ENCODE results near the gene PAK5. TPM values are rescaled to one million over a fixed set of nuclear protein-coding genes. Genes with fewer than 3 reads are reported as not detected.

PAK5 gene
- total and polyA plus RNA-seq, 2 donors from 2014 or later = 0.13 to 0.22 TPM

GRCh38 chr20:9739991-9740390, 98.9 kb downstream of the PAK5 start:
- no peak for FAIRE-seq

GRCh38 chr20:9736373-9736772, 102.5 kb downstream of the PAK5 start:
- FAIRE-seq (no peak), DNase-seq (no peak)
- H3K9me3 ChIP-seq (ENCODE audit: control insufficient read depth in 2 of 3, insufficient read depth in 1 of 3, low read length in 3 of 3) = no peaks in the 10 kb centered on the region
- no peak overlapping the region for H3K9ac ChIP-seq (ENCODE audit: low read length in 3 of 3)
- no peak overlapping the region for H3K4me3 ChIP-seq (ENCODE audit: low read length in 3 of 3)
- H3K27ac ChIP-seq (ENCODE audit: low read depth in 2 of 2, low read length in 2 of 2) = no peak overlapping the region
- no peak for TF ChIP-seq CTCF (IDR thresholded peaks at IDR 0.05; ENCODE audit: borderline replicate concordance, extremely low read depth, insufficient read depth)
- intact Hi-C loops (cut with DNase I) = no loop called here
- H3K27me3 ChIP-seq (ENCODE audit: control insufficient read depth, insufficient read depth, low read length) = no peaks in the 10 kb centered on the region
- H3K4me1 ChIP-seq (ENCODE audit: control insufficient read depth in 2 of 3, insufficient read depth in 2 of 3, low read depth in 1 of 3, low read length in 3 of 3) = no peaks in the 10 kb centered on the region
- H3K36me3 ChIP-seq (ENCODE audit: control insufficient read depth in 2 of 3, insufficient read depth in 3 of 3, low read length in 3 of 3) = no peaks in the 10 kb centered on the region

More at GRCh38 chr20:9739991-9740390, 98.9 kb downstream of the PAK5 start:
- no peak for DNase-seq
- no peak for TF ChIP-seq CTCF (IDR thresholded peaks at IDR 0.05; ENCODE audit: borderline replicate concordance, extremely low read depth, insufficient read depth)
- H3K4me1 ChIP-seq (ENCODE audit: control insufficient read depth in 2 of 3, insufficient read depth in 2 of 3, low read depth in 1 of 3, low read length in 3 of 3) = no peaks in the 10 kb centered on the region
- no peak overlapping the region for H3K9ac ChIP-seq (ENCODE audit: low read length in 3 of 3)
- H3K27ac ChIP-seq (ENCODE audit: low read depth in 2 of 2, low read length in 2 of 2) = no peak overlapping the region
- no peak overlapping the region for H3K4me3 ChIP-seq (ENCODE audit: low read length in 3 of 3)
- H3K27me3 ChIP-seq (ENCODE audit: control insufficient read depth, insufficient read depth, low read length) = no peaks in the 10 kb centered on the region
- H3K36me3 ChIP-seq (ENCODE audit: control insufficient read depth in 2 of 3, insufficient read depth in 3 of 3, low read length in 3 of 3) = no peaks in the 10 kb centered on the region
- intact Hi-C loops (cut with DNase I) = no loop called here
- no peaks in the 10 kb centered on the region for H3K9me3 ChIP-seq (ENCODE audit: control insufficient read depth in 2 of 3, insufficient read depth in 1 of 3, low read length in 3 of 3)

GRCh38 chr20:9723501-9724202, 115.2 kb downstream of the PAK5 start:
- TF ChIP-seq CTCF (IDR thresholded peaks at IDR 0.05; ENCODE audit: borderline replicate concordance, extremely low read depth, insufficient read depth) = no peak
- intact Hi-C loops (cut with DNase I) = no loop called here
- Histone ChIP-seq H3K36me3 (ENCODE audit: control insufficient read depth in 2 of 3, insufficient read depth in 3 of 3, low read length in 3 of 3) (no peaks in the 10 kb centered on the region), H3K4me3 (ENCODE audit: low read length in 3 of 3) (no peak overlapping the region), H3K4me1 (ENCODE audit: control insufficient read depth in 2 of 3, insufficient read depth in 2 of 3, low read depth in 1 of 3, low read length in 3 of 3) (no peaks in the 10 kb centered on the region), H3K27me3 (ENCODE audit: control insufficient read depth, insufficient read depth, low read length) (no peaks in the 10 kb centered on the region), H3K9ac (ENCODE audit: low read length in 3 of 3) (no peak overlapping the region), H3K9me3 (ENCODE audit: control insufficient read depth in 2 of 3, insufficient read depth in 1 of 3, low read length in 3 of 3) (no peaks in the 10 kb centered on the region), H3K27ac (ENCODE audit: low read depth in 2 of 2, low read length in 2 of 2) (no peak overlapping the region)
- FAIRE-seq (no peak), DNase-seq (no peak)

- no peaks in the 10 kb centered on the region for H3K9me3 ChIP-seq (ENCODE audit: control insufficient read depth in 2 of 3, insufficient read depth in 1 of 3, low read length in 3 of 3)
- H3K4me3 ChIP-seq (ENCODE audit: low read length in 3 of 3) = no peak overlapping the region
- intact Hi-C loops (cut with DNase I) = no loop called here
- no peak overlapping the region for H3K9ac ChIP-seq (ENCODE audit: low read length in 3 of 3)
- H3K27me3 ChIP-seq (ENCODE audit: control insufficient read depth, insufficient read depth, low read length) = no peaks in the 10 kb centered on the region
- TF ChIP-seq CTCF (IDR thresholded peaks at IDR 0.05; ENCODE audit: borderline replicate concordance, extremely low read depth, insufficient read depth) = no peak
- H3K27ac ChIP-seq (ENCODE audit: low read depth in 2 of 2, low read length in 2 of 2) = no peak overlapping the region
- DNase-seq (no peak), FAIRE-seq (no peak)
- H3K4me1 ChIP-seq (ENCODE audit: control insufficient read depth in 2 of 3, insufficient read depth in 2 of 3, low read depth in 1 of 3, low read length in 3 of 3) = no peaks in the 10 kb centered on the region
- no peaks in the 10 kb centered on the region for H3K36me3 ChIP-seq (ENCODE audit: control insufficient read depth in 2 of 3, insufficient read depth in 3 of 3, low read length in 3 of 3)
Observed at GRCh38 chr20:9711872-9712271, 127.0 kb downstream of the PAK5 start.

Data from kidney (tissue), 14 donors.